Effector memory CD8-positive, alpha-beta T cell (primary cell): Measurements from ENCODE around the gene FBN2.
A peak's percentile ranks its signal among the peaks of the same experiment; 100 is the strongest.

ENCODE experiments used
- ATAC-seq: fragments of 150-1000 bp; cut with Tn5 transposase; replicated peaks from 2 replicates; pipeline ENCODE4 v1.10.0; 2021; ENCODE audit warnings: mild to moderate bottlenecking, moderate library complexity
- DNase-seq, 3 experiments: peaks; one replicate each; pipeline ENCODE4 v3.0.0; 2021
- H3K27ac Mint-ChIP-seq, 2 donors: one replicate each; pipeline ENCODE4 v1.8.0; 2022; ENCODE audit warnings: mild to moderate bottlenecking in 2 of 2, mixed read lengths in 2 of 2, moderate library complexity in 2 of 2
- H3K27me3 Mint-ChIP-seq, 2 donors: one replicate each; pipeline ENCODE4 v1.8.0; 2022; ENCODE audit warnings: mixed read lengths in 2 of 2
- H3K36me3 Mint-ChIP-seq: one replicate; pipeline ENCODE4 v1.8.0; 2022; ENCODE audit warnings: mild to moderate bottlenecking, moderate library complexity, mixed read lengths; ENCODE audit not compliant: insufficient read depth
- H3K4me1 Mint-ChIP-seq, 2 donors: one replicate each; pipeline ENCODE4 v1.8.0; 2022; ENCODE audit warnings: low read depth in 2 of 2, mixed read lengths in 2 of 2
- H3K4me3 Mint-ChIP-seq, 2 donors: one replicate each; pipeline ENCODE4 v1.8.0; 2022; ENCODE audit warnings: mild to moderate bottlenecking in 2 of 2, mixed read lengths in 2 of 2, moderate library complexity in 2 of 2
- H3K9me3 Mint-ChIP-seq, 2 donors: one replicate each; pipeline ENCODE4 v1.8.0; 2022; ENCODE audit warnings: mixed read lengths in 2 of 2

The FBN2 gene

DNA sequence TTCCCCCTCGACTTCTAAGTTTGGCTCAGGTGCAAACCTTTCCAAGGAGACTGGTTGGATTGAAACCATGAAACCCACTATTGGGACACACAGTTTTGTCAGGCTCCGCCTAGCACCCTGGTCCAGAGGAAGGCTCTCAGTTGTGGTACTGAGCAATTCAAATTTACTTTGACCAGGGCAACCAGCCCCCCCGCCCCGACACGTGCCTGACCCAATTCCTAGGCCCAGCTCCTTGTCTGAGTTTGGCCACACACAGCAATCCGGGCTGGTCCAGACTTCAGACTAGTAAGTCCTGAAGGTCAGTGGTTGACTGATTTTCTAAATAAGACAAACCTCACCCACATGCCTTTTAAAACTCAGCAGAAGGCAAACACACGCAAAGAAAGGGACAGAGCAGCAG lies 321.8 kb downstream of the FBN2 start:
- Mint-ChIP-seq H3K4me1 (peaks cover 0 to 2% of the 10 kb centered on the region in 2 donors), H3K27ac (no peak overlapping the region), H3K4me3 (no peak overlapping the region), H3K27me3 (peaks cover 0 to 23% of the 10 kb centered on the region in 2 donors), H3K9me3 (no peaks in the 10 kb centered on the region), H3K36me3 (no peaks in the 10 kb centered on the region)
- DNase-seq: no peak
- no peak for ATAC-seq

DNA sequence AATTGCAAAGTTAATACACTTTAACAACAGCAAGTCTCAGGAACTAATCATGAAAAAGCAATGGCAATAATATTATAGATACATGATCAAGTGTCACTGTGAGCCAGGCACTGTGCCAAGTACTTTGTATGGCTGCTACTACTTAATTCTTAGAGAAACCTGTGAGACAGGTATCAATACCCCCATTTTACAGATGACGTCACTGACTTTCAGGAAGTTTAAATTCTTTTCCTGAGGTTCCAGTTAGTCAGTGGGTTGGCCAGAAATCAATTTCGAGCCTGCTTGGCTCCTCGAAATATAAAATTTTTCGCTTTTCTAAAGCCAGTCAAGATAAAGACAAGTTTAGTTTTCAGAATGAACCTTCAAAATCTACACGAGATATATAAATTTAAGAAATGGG lies 324.2 kb downstream of the FBN2 start:
- H3K4me3 Mint-ChIP-seq: no peak overlapping the region
- peaks cover 3% of the 10 kb centered on the region for H3K36me3 Mint-ChIP-seq
- ATAC-seq: no peak
- no peak overlapping the region for H3K27ac Mint-ChIP-seq
- peaks cover 4 to 27% of the 10 kb centered on the region in 2 donors for H3K27me3 Mint-ChIP-seq
- peaks cover 0 to 2% of the 10 kb centered on the region in 2 donors for H3K4me1 Mint-ChIP-seq
- H3K9me3 Mint-ChIP-seq: no peaks in the 10 kb centered on the region
- DNase-seq: no peak

DNA sequence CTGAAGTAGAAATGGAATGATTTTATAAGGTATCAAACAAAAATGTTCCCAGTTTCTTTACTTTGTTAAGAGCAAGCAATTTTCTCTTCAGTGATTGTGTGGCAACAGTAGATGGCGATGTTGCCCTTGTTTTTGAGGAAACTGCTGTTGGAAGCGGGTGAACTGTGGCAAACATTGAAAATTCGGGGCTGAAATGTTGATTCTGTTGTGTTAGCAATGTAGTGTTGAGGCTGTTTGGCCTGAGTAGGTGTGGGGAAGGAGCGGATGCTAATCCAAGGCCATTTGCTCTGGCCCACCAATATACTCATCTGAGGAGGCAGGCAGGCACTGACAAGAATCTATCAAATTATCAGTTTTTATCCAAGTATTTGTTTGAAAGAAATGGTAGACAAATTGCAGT lies 324.7 kb downstream of the FBN2 start:
- peaks cover 7 to 32% of the 10 kb centered on the region in 2 donors for H3K27me3 Mint-ChIP-seq
- DNase-seq: peak; percentile 10 to 24 (median 17)
- ATAC-seq: peak; percentile 35
- H3K27ac Mint-ChIP-seq: no peak overlapping the region
- H3K36me3 Mint-ChIP-seq: peaks cover 3% of the 10 kb centered on the region
- no peaks in the 10 kb centered on the region for H3K9me3 Mint-ChIP-seq
- H3K4me3 Mint-ChIP-seq: no peak overlapping the region
- H3K4me1 Mint-ChIP-seq: peaks cover 0 to 2% of the 10 kb centered on the region in 2 donors

DNA sequence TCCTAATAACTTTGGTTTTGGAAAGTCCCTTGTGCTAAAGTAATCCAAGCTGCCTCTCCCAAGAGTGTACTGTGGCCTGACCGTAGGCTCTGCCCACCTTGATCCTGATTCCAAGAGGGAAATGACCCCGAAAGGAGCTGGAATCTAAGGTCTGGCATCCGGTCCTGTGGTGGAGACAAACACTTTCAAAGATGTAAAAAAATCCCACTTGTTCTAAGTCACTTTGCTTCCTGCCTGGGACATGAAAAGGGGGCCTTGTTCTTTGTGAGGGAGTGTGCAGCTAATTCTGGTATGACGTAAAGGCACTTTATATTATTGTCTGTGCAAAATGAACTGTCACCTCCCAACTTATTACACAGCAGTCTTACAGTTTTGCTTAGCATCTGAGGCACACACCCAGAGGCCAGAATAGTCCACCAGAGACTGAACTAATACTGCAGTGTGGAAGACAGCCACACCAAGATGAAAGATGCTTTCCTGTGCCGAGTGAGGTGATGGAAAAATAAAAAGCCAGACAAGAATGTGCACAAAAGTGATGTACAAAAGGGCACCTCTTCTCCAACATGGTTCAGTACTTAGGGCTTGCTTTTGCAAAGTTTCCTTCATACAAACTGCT lies 325.7 kb downstream of the FBN2 start:
- no peak overlapping the region for H3K4me3 Mint-ChIP-seq
- H3K27ac Mint-ChIP-seq: no peak overlapping the region
- H3K36me3 Mint-ChIP-seq: peaks cover 3% of the 10 kb centered on the region
- peaks cover 7 to 24% of the 10 kb centered on the region in 2 donors for H3K27me3 Mint-ChIP-seq
- H3K9me3 Mint-ChIP-seq: no peaks in the 10 kb centered on the region
- DNase-seq (no peak), ATAC-seq (no peak)
- H3K4me1 Mint-ChIP-seq: peaks cover 0 to 2% of the 10 kb centered on the region in 2 donors

DNA sequence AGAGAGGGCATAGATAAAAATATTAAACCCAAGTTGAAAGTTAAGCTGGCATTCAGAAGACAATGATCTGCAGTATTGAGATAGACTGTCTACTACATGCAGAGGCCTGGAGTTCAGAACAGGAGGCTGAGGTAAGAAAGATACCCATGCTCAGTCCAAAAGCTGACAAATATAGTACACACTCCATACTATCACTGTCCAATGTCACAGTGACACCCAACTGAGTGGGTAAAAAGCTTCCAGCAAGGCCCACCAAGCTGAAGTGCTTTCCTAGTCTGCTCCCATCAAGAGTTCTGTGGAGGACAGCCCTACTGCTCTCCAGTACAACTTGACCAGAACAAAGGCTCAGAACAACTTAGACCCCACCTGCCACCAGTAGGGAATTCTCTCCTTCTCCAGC lies 329.6 kb downstream of the FBN2 start:
- Mint-ChIP-seq H3K27me3 (peaks cover 7 to 10% of the 10 kb centered on the region in 2 donors), H3K4me3 (no peak overlapping the region), H3K9me3 (no peaks in the 10 kb centered on the region), H3K27ac (no peak overlapping the region), H3K4me1 (peaks cover 0 to 2% of the 10 kb centered on the region in 2 donors), H3K36me3 (peaks cover 3% of the 10 kb centered on the region)
- ATAC-seq (no peak), DNase-seq (no peak)
